GM12878 (cell line): ENCODE data around the gene SPI1. TPM values are rescaled to one million over a fixed set of nuclear protein-coding genes. Genes with fewer than 3 reads are reported as not detected.

Source experiments
- CEBPZ ChIP-seq: fragments of 150-350 bp; IDR thresholded peaks from 2 replicates; pipeline ENCODE4 v1.6.1; 2016; ENCODE audit warnings: low read depth, low read length
- KLF5 ChIP-seq: fragments of 450-650 bp; IDR thresholded peaks from 2 replicates; pipeline ENCODE4 v1.6.1; 2014; ENCODE audit warnings: mild to moderate bottlenecking; ENCODE audit not compliant: partially characterized antibody
- POU2F2 ChIP-seq: IDR thresholded peaks from 3 replicates; pipeline ENCODE4 v1.6.1; 2011; ENCODE audit warnings: low read depth, mild to moderate bottlenecking, low read length, borderline replicate concordance
- RAD21 ChIP-seq: IDR thresholded peaks from 2 replicates; pipeline ENCODE4 v1.6.1; 2011; ENCODE audit warnings: mild to moderate bottlenecking, low read depth, low read length, moderate library complexity; ENCODE audit not compliant: insufficient read depth
- TCF3 ChIP-seq: IDR thresholded peaks from 2 replicates; pipeline ENCODE4 v1.6.1; 2012; ENCODE audit warnings: low read depth, mild to moderate bottlenecking, low read length, borderline replicate concordance; ENCODE audit not compliant: insufficient read depth
- polyA plus RNA-seq, 11 experiments: library from polyadenylated mRNA; depleted of rRNA in 4 of 11; unstranded in 6 of 11; stranded (reverse) in 5 of 11; fragments of >200 nt; fragmentation: Nextera tagmentation in 4 of 11; fragmentation: Illumina TruSeq in 1 of 11; extraction: Ambion mirVana in 4 of 11; extraction: Trizol in 1 of 11; gene quantifications; 1 replicate in 1 of 11; 2 replicates in 10 of 11; pipeline versions ENCODE4 v1.2.1 to v1.2.3, GENCODE V29; 2011 to 2016; ENCODE audit warnings: inconsistent platforms in 2 of 11, missing spikeins in 2 of 11, low read depth in 1 of 11
- total RNA-seq, 4 experiments: library from RNA; depleted of rRNA in 3 of 4; stranded (reverse); fragments of >200 nt in 3 of 4; fragmentation: Illumina TruSeq in 1 of 4; extraction: Trizol in 1 of 4; gene quantifications; 2 replicates each; pipeline versions ENCODE4 v1.2.1 to v1.2.3, GENCODE V29; 2013 to 2021
- TF ChIP-seq, protein P1 (sequence below): fragments of 450-650 bp; IDR thresholded peaks from 2 replicates; pipeline ENCODE4 v1.6.1; 2017; ENCODE audit warnings: borderline replicate concordance

SPI1 gene
- total and polyA plus RNA-seq, 10 of the 15 experiments (the other 5 are each of a cell fraction or from before 2014, with no cell fraction given), result 0.05 to 31.1 (median 9.7) TPM

DNA sequence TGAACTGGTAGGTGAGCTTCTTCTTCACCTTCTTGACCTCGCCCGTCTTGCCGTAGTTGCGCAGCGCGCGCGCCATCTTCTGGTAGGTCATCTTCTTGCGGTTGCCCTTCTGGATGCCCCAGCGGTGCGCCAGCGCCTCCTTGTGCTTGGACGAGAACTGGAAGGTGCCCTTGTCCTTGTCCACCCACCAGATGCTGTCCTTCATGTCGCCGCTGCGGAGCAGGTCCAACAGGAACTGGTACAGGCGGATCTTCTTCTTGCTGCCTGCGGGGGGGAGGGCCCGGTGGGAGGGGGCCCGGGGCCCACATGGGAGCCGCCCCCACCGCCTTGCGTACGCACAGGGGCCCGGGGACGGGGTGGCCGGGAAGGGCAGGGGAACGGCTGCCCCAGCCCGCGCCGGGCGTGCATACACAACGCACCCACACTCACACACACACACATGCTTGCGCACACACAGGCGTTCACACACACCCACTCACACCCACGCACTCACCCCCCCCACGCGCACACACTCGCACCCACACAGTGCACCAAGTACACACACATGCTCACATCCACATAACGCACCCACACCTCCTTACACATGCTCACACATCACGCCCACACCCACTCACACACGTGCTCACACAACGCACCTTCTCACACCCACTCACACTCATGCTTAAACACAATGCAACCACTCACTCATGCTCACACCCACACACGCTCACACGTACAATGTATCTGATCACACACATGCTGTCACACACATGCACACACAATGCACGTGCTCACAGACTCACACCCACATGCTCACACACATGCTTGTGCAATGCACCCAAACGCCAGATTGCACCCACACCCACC, 22.8 kb downstream of the SPI1 start (continued):
- TF ChIP-seq, protein P1, sequence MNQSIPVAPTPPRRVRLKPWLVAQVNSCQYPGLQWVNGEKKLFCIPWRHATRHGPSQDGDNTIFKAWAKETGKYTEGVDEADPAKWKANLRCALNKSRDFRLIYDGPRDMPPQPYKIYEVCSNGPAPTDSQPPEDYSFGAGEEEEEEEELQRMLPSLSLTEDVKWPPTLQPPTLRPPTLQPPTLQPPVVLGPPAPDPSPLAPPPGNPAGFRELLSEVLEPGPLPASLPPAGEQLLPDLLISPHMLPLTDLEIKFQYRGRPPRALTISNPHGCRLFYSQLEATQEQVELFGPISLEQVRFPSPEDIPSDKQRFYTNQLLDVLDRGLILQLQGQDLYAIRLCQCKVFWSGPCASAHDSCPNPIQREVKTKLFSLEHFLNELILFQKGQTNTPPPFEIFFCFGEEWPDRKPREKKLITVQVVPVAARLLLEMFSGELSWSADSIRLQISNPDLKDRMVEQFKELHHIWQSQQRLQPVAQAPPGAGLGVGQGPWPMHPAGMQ, result no peak
- TF ChIP-seq RAD21 (peak; percentile 23; the same call in 1 of the 2 replicates), KLF5 (no peak), TCF3 (peak; percentile 72; the same call in 1 of the 2 replicates), POU2F2 (0 out of 3 replicates have a peak, but pooled peaks have one; percentile 23), CEBPZ (no peak)
